ENCODE results near the gene HSD17B3.
A peak's percentile ranks its signal among the peaks of the same experiment; 100 is the strongest.
"Not testable (repeated sequence)": the region's sequence is repeated elsewhere in the genome, so short reads cannot be mapped to it uniquely, and the experiment has no call there.

Gene HSD17B3

GRCh38 chr9:96236854-96237550 lies 65.0 kb downstream of the HSD17B3 start:
- TF ChIP-seq, protein P1, sequence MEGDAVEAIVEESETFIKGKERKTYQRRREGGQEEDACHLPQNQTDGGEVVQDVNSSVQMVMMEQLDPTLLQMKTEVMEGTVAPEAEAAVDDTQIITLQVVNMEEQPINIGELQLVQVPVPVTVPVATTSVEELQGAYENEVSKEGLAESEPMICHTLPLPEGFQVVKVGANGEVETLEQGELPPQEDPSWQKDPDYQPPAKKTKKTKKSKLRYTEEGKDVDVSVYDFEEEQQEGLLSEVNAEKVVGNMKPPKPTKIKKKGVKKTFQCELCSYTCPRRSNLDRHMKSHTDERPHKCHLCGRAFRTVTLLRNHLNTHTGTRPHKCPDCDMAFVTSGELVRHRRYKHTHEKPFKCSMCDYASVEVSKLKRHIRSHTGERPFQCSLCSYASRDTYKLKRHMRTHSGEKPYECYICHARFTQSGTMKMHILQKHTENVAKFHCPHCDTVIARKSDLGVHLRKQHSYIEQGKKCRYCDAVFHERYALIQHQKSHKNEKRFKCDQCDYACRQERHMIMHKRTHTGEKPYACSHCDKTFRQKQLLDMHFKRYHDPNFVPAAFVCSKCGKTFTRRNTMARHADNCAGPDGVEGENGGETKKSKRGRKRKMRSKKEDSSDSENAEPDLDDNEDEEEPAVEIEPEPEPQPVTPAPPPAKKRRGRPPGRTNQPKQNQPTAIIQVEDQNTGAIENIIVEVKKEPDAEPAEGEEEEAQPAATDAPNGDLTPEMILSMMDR (IDR thresholded peaks at IDR 0.05) = no peak
- no peak for DNase-seq (ENCODE audit: low spot score)
- H3K4me3 ChIP-seq = no peak overlapping the region
- H3K27ac ChIP-seq = peak overlapping the region in 1 of 2 donors; percentile 56

- H3K27ac ChIP-seq = peak overlapping the region in 1 of 2 donors; percentile 56
- DNase-seq (ENCODE audit: low spot score); H3K4me3 ChIP-seq: not testable (repeated sequence)
Measured at GRCh38 chr9:96236337-96236736, 65.6 kb downstream of the HSD17B3 start.

GRCh38 chr9:96232539-96233241 lies 69.3 kb downstream of the HSD17B3 start:
- DNase-seq (ENCODE audit: low spot score) = no peak
- TF ChIP-seq, protein P1 (IDR thresholded peaks at IDR 0.05) = peak; percentile 81
- Histone ChIP-seq H3K27ac (peak overlapping the region in 1 of 2 donors; percentile 54), H3K4me3 (no peak overlapping the region)

- Histone ChIP-seq H3K4me3 (no peak overlapping the region), H3K27ac (peak overlapping the region in 1 of 2 donors; percentile 54)
- no peak for DNase-seq (ENCODE audit: low spot score)
- TF ChIP-seq, protein P1 (IDR thresholded peaks at IDR 0.05) = no peak
Measured at GRCh38 chr9:96232164-96232538, 69.8 kb downstream of the HSD17B3 start.

GRCh38 chr9:96230002-96230401 lies 72.0 kb downstream of the HSD17B3 start:
- H3K27ac ChIP-seq = no peak overlapping the region
- TF ChIP-seq, protein P1 (IDR thresholded peaks at IDR 0.05) = no peak
- no peak overlapping the region for H3K4me3 ChIP-seq
- no peak for DNase-seq (ENCODE audit: low spot score)

DNA sequence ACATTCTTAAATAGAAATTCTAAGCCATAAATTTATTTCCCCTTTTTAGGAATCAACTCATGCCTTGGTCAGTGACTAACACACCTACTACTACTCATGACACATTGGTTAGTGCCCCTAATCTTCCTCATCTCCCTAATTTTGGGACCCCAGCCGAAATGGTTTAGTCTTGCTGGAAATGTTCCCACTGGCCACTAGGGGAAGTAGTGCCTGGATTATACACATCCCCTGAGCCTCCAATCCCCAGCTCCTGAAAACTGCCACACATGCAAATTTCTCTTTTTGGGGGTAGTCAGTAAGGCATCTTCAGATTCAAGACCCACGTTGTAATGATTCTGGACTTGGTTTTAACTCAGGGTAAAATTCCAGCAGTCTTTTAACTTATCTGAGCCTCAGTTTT lies 79.8 kb downstream of the HSD17B3 start:
- TF ChIP-seq, protein P1 (IDR thresholded peaks at IDR 0.05) = no peak
- Histone ChIP-seq H3K27ac (no peak overlapping the region), H3K4me3 (no peak overlapping the region)
- no peak for DNase-seq (ENCODE audit: low spot score)

DNA sequence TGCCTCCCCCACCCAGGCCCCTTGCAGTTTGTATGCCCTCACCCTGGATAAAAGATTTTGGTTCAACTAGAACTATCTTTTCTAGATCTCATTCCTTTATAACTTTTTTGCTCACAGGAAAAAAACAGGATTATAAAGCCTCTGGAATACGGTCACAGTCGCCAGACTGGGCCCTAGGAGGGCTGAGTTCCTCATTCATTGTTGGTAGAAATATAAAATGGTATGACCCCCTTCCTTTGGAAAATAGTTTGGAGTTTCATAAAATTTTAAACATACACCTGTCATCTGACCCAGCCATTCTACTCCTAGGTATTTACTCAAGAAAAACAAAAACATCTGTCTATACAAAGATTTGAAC lies 82.1 kb downstream of the HSD17B3 start:
- TF ChIP-seq, protein P1 (IDR thresholded peaks at IDR 0.05) = no peak
- H3K4me3 ChIP-seq = peak overlapping the region; percentile 60

More for the DNA sequence above, 82.1 kb downstream of the HSD17B3 start:
- no peak for DNase-seq (ENCODE audit: low spot score)
- H3K27ac ChIP-seq = peak overlapping the region in 1 of 2 donors; percentile 43
